ENCODE results near the gene SCMH1. TPM values are rescaled to one million over a fixed set of nuclear protein-coding genes. Genes with fewer than 3 reads are reported as not detected.

Gene SCMH1
- polyA plus RNA-seq, 2 of the 4 experiments (the other 2 are of a cell fraction) = 11.6 to 26.7 TPM

GRCh38 chr1:41161846-41162245 is 80.3 kb downstream of the SCMH1 start:
- no peak for FAIRE-seq
- POLR2A ChIA-PET = no interaction called here
- Histone ChIP-seq H3K4me3 (no peak overlapping the region), H3K9me3 (no peaks in the 10 kb centered on the region; the same call in 2 of the 3 replicates), H3K27ac (no peak overlapping the region), H3K4me1 (peaks cover 17% of the 10 kb centered on the region), H3K4me2 (no peak overlapping the region)
- ATAC-seq = no peak; a peak in 1 of 6 replicates
- no peak for DNase-seq (ENCODE audit: low read depth in 1 of 2, low spot score in 1 of 2)
- no peak for TF ChIP-seq HDAC2 (IDR thresholded peaks at IDR 0.05)
- no peak for TF ChIP-seq FOSB (CRISPR knock-in tag; IDR thresholded peaks at IDR 0.05)
- TF ChIP-seq JUN (IDR thresholded peaks at IDR 0.05) = no peak
- no peak for TF ChIP-seq REST (IDR thresholded peaks at IDR 0.05)
- TF ChIP-seq BCL3 (IDR thresholded peaks at IDR 0.05) = no peak
- no peak for TF ChIP-seq CEBPB (IDR thresholded peaks at IDR 0.05)
- TF ChIP-seq TFCP2L1 (CRISPR knock-in tag; IDR thresholded peaks at IDR 0.05) = no peak
- 93% methylated on average over 4 of the region's 9 CpGs for WGBS (ENCODE audit: missing lambda C conversion rate)
- CTCF ChIA-PET = no interaction called here

GRCh38 chr1:41160498-41161110 is 81.5 kb downstream of the SCMH1 start:
- no peak overlapping the region for H3K4me2 ChIP-seq
- ATAC-seq (no peak), FAIRE-seq (no peak), DNase-seq (ENCODE audit: low read depth in 1 of 2, low spot score in 1 of 2) (no peak)
- H3K27ac ChIP-seq = 0 out of 6 replicates have a peak overlapping the region, but pooled peaks of 1 of the 2 experiments have one; percentile 26
- ChIA-PET CTCF (no interaction called here), POLR2A (no interaction called here)
- no peaks in the 10 kb centered on the region for H3K9me3 ChIP-seq
- WGBS (ENCODE audit: missing lambda C conversion rate) = 87% methylated on average over 3 of the region's 3 CpGs
- H3K4me3 ChIP-seq = no peak overlapping the region
- TF ChIP-seq NR3C1 (IDR thresholded peaks at IDR 0.05) (no peak), RNF2 (IDR thresholded peaks at IDR 0.05; ENCODE audit: borderline replicate concordance, low read depth) (no peak), HOXA7 (CRISPR knock-in tag; IDR thresholded peaks at IDR 0.05) (no peak)
- peaks cover 29% of the 10 kb centered on the region for H3K4me1 ChIP-seq

GRCh38 chr1:41158966-41159365 is 83.1 kb downstream of the SCMH1 start:
- Histone ChIP-seq H3K27ac (peak overlapping the region; percentile 70 to 96; a peak in 2 of 6 replicates), H3K4me1 (peaks cover 46% of the 10 kb centered on the region), H3K9me3 (no peaks in the 10 kb centered on the region), H3K4me3 (no peak overlapping the region), H3K4me2 (no peak overlapping the region)
- ATAC-seq = no peak
- FAIRE-seq = no peak
- no peak for DNase-seq (ENCODE audit: low read depth in 1 of 2, low spot score in 1 of 2)
- ChIA-PET CTCF (interaction anchor here (1.4 kb wide), 1 partner anchor 79 kb away, joined by 3 read pairs; no protein-coding TSS in a partner anchor), POLR2A (no interaction called here)
- 91% methylated on average over 1 of the region's 1 CpG for WGBS (ENCODE audit: missing lambda C conversion rate)
- TF ChIP-seq MYC (IDR thresholded peaks at IDR 0.05; ENCODE audit: borderline replicate concordance, low read length) = no peak

- ATAC-seq (0 out of 6 replicates have a peak, but pooled peaks have one; percentile 25 to 35), DNase-seq (ENCODE audit: low read depth in 1 of 2, low spot score in 1 of 2) (no peak), FAIRE-seq (no peak)
- CTCF ChIA-PET = interaction anchor here (1.0 to 1.4 kb wide), 2 partner anchors 80 to 82 kb away, joined by 3 read pairs; no protein-coding TSS in a partner anchor
- 69% methylated on average over 3 of the region's 3 CpGs for WGBS (ENCODE audit: missing lambda C conversion rate)
- Histone ChIP-seq H3K4me1 (peaks cover 52% of the 10 kb centered on the region), H3K4me2 (peak overlapping the region; percentile 2; the same call in 2 of the 3 replicates), H3K9me3 (no peaks in the 10 kb centered on the region), H3K27ac (peak overlapping the region; percentile 70 to 96), H3K4me3 (no peak overlapping the region)
- POLR2A ChIA-PET = no interaction called here
- TF ChIP-seq CBX2 (IDR thresholded peaks at IDR 0.05; ENCODE audit: borderline replicate concordance, low read depth) = no peak
- TF ChIP-seq ATOH8 (CRISPR knock-in tag; IDR thresholded peaks at IDR 0.05; ENCODE audit: low read depth) = no peak
- TF ChIP-seq EP300 (IDR thresholded peaks at IDR 0.05) = no peak
- no peak for TF ChIP-seq RFX5 (IDR thresholded peaks at IDR 0.05)
- TF ChIP-seq GATA3 (IDR thresholded peaks at IDR 0.05; ENCODE audit: borderline replicate concordance) = no peak
- no peak for TF ChIP-seq PHF8 (IDR thresholded peaks at IDR 0.05; ENCODE audit: borderline replicate concordance, low read depth)
- TF ChIP-seq RNF2 (IDR thresholded peaks at IDR 0.05; ENCODE audit: borderline replicate concordance, low read depth) = no peak
- TF ChIP-seq FOSB (CRISPR knock-in tag; IDR thresholded peaks at IDR 0.05) = no peak
- no peak for TF ChIP-seq PBX3 (IDR thresholded peaks at IDR 0.05)
- no peak for TF ChIP-seq CBX8 (IDR thresholded peaks at IDR 0.05)
- no peak for TF ChIP-seq CTCF (IDR thresholded peaks at IDR 0.05)
Observed at GRCh38 chr1:41158147-41158875, 83.8 kb downstream of the SCMH1 start.
